ENCODE results near the gene GALNT17. TPM values are rescaled to one million over a fixed set of nuclear protein-coding genes. Genes with fewer than 3 reads are reported as not detected.
A peak's percentile ranks its signal among the peaks of the same experiment; 100 is the strongest.

The GALNT17 gene
- total RNA-seq, 3 donors from 2014 or later = 1.2 to 9.9 (median 3.3) TPM

GRCh38 chr7:71264005-71264404, 132.1 kb downstream of the GALNT17 start:
- TF ChIP-seq CTCF (IDR thresholded peaks at IDR 0.05) = no peak
- no peak for TF ChIP-seq POLR2A (IDR thresholded peaks at IDR 0.05)
- TF ChIP-seq POLR2AphosphoS5 (IDR thresholded peaks at IDR 0.05) = no peak
- no peak for DNase-seq (ENCODE audit: low spot score in 2 of 2)
- Histone ChIP-seq H3K9me3 (peaks cover 7 to 18% of the 10 kb centered on the region in 2 donors), H3K36me3 (no peaks in the 10 kb centered on the region), H3K27me3 (no peaks in the 10 kb centered on the region), H3K4me3 (no peak overlapping the region), H3K27ac (no peak overlapping the region), H3K4me1 (no peaks in the 10 kb centered on the region)
- intact Hi-C loops (cut with DNase I; ENCODE audit: low total_unique reads) = no loop called here

- H3K4me3 ChIP-seq = no peak overlapping the region
- TF ChIP-seq CTCF (IDR thresholded peaks at IDR 0.05) (no peak), POLR2A (IDR thresholded peaks at IDR 0.05) (no peak), POLR2AphosphoS5 (IDR thresholded peaks at IDR 0.05) (no peak)
- H3K27me3 ChIP-seq = no peaks in the 10 kb centered on the region
- intact Hi-C loops (cut with DNase I; ENCODE audit: low total_unique reads) = no loop called here
- no peak overlapping the region for H3K27ac ChIP-seq
- peaks cover 7 to 18% of the 10 kb centered on the region in 2 donors for H3K9me3 ChIP-seq
- H3K4me1 ChIP-seq = no peaks in the 10 kb centered on the region
- no peaks in the 10 kb centered on the region for H3K36me3 ChIP-seq
- peak in 1 of 2 donors; percentile 30 for DNase-seq (ENCODE audit: low spot score in 2 of 2)
Measured at GRCh38 chr7:71266912-71267311, 135.0 kb downstream of the GALNT17 start.

- Histone ChIP-seq H3K36me3 (no peaks in the 10 kb centered on the region), H3K27ac (no peak overlapping the region), H3K4me3 (no peak overlapping the region), H3K9me3 (peaks cover 7 to 18% of the 10 kb centered on the region in 2 donors), H3K4me1 (no peaks in the 10 kb centered on the region), H3K27me3 (no peaks in the 10 kb centered on the region)
- intact Hi-C loops (cut with DNase I; ENCODE audit: low total_unique reads) = no loop called here
- TF ChIP-seq CTCF (IDR thresholded peaks at IDR 0.05) = no peak
- no peak for TF ChIP-seq POLR2AphosphoS5 (IDR thresholded peaks at IDR 0.05)
- DNase-seq (ENCODE audit: low spot score in 2 of 2) = no peak
Measured at GRCh38 chr7:71267734-71268469, 136.0 kb downstream of the GALNT17 start.

GRCh38 chr7:71270558-71270957, 138.6 kb downstream of the GALNT17 start:
- Histone ChIP-seq H3K9me3 (peaks cover 6 to 13% of the 10 kb centered on the region in 2 donors), H3K4me1 (no peaks in the 10 kb centered on the region), H3K36me3 (no peaks in the 10 kb centered on the region), H3K4me3 (no peak overlapping the region), H3K27me3 (no peaks in the 10 kb centered on the region), H3K27ac (no peak overlapping the region)
- TF ChIP-seq POLR2AphosphoS5 (IDR thresholded peaks at IDR 0.05) = no peak
- TF ChIP-seq POLR2A (IDR thresholded peaks at IDR 0.05) = no peak
- no peak for TF ChIP-seq CTCF (IDR thresholded peaks at IDR 0.05)
- intact Hi-C loops (cut with DNase I; ENCODE audit: low total_unique reads) = no loop called here
- no peak for DNase-seq (ENCODE audit: low spot score in 2 of 2)

GRCh38 chr7:71271203-71271602, 139.3 kb downstream of the GALNT17 start:
- H3K27ac ChIP-seq = peak overlapping the region in 1 of 2 donors; percentile 25

More at GRCh38 chr7:71271203-71271602, 139.3 kb downstream of the GALNT17 start:
- no peak overlapping the region for H3K4me3 ChIP-seq
- H3K9me3 ChIP-seq = peaks cover 2 to 7% of the 10 kb centered on the region in 2 donors
- no peaks in the 10 kb centered on the region for H3K4me1 ChIP-seq
- H3K36me3 ChIP-seq = no peaks in the 10 kb centered on the region
- TF ChIP-seq CTCF (IDR thresholded peaks at IDR 0.05) (no peak), POLR2A (IDR thresholded peaks at IDR 0.05) (no peak), POLR2AphosphoS5 (IDR thresholded peaks at IDR 0.05) (no peak)
- intact Hi-C loops (cut with DNase I; ENCODE audit: low total_unique reads) = no loop called here
- H3K27me3 ChIP-seq = no peaks in the 10 kb centered on the region
- DNase-seq (ENCODE audit: low spot score in 2 of 2) = no peak

Measured in breast epithelium (tissue), 4 donors.